HG02623 (cell line): Measurements from ENCODE around the gene TGFBRAP1.

Source experiments
- ATAC-seq: cut with Tn5 transposase; IDR thresholded peaks from one replicate; pipeline ENCODE4 v1.9.1; 2021; ENCODE audit warnings: moderate library complexity; ENCODE audit not compliant: unreplicated experiment

The TGFBRAP1 gene

DNA sequence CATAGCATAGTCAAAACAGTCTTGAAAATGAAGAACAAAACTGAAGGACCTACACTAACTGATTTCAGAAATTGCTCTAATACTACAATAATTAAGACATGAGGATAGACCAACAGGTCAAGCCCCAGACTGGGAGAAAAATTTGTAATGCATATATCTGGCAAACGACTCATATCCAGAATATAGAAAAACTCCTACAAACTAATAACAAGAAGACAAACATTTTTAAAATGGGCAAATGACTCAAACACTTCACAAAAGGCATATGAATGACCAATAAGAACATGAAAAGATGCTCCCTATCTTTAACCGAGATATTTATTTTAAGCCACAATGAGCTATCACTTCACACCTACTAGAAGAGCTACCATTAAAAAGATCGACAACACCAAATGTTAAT is 14.2 kb downstream of the TGFBRAP1 start:
- peak; percentile 74 for ATAC-seq

DNA sequence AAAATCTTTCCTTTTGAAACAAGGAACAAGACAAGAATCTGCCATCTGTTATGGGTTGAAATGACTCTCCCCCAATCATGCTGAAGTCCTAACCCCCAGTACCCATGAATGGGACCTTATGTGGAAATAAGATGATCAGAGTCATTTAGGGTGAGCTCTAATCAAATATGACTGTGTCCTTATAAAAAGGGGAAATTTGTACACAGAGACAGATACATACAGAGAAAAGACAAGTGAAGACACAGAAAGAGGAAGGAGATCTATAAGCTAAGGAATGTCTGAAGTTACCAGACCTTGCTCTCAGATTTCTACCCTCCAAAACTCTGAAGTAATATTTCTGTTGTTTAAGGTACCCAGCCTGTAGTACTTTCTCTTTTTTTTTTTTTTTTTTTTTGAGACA is 15.7 kb downstream of the TGFBRAP1 start:
- peak; percentile 33 for ATAC-seq

DNA sequence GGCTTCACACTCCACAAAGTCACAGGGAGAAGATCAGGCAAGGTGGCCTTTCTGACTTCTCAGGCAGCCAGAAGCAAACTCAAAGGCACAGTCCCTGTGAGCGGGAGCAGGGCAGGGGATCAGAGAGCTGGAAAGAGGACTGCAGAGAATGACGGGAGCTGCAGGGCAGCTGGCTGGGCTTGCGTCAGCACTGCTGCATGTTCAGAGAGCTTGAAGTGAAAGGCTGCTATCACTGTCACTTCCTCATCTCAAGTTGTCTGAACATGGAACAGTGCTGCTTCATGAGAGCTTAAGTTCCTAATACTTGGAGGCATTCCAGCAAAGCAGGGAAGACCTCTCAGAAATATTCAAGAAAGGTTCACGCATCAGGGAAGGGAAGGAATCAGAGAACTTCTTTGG is 20.4 kb downstream of the TGFBRAP1 start:
- ATAC-seq: no peak

DNA sequence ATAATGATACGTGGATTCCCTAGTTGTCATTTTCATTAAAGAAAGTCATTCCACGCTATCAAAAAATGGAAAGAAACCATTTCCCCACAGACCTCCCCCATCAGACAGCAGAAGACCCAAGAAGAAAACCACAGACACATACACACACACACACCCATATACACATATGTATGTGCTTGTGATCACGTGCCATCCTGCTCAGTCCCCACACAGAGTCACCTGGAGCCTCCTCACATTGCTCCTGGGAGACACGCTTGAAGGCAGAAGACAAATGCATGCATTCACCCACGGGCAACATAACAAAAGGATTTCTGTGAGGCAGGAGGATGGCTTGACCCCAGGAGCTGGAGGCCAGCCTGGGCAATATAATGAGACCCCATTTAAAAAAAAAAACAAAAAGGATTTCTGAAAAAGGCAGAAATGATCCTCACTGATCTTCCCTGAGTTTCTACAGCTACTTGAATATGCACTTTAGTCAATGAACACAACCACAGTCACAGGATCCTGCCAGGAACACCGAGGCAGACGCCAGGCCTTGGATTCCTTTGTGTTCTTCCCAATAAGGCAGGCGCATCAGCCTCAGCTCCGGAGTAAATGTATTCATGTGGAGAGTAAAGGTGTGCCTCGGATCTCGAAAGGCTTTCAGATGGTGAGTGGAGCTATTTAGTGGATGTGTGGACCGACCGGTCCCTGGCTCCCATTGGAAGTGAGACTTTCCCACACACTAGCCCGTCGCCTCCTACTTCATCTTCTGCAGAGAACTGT is 21.0 kb downstream of the TGFBRAP1 start:
- ATAC-seq: no peak

DNA sequence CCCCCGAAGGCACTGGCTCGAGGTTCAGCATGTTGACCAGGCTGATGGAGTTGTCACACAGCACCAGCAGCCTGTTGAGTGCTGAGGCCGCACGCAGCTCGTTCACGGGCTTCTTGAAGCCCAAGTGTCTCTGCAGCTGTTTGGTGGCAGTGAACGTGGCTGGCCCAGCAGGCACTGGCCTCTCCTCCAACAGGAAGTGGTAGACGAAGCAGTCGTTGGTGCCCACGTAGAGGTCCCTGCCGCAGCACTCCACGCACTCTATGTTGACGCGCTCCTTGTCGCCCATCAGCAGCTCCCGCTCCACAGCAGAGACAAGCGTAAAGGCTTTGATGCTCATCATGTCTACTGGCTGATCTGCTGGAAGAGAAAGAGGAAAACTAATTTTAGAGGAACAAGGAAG is 21.6 kb downstream of the TGFBRAP1 start:
- no peak for ATAC-seq

DNA sequence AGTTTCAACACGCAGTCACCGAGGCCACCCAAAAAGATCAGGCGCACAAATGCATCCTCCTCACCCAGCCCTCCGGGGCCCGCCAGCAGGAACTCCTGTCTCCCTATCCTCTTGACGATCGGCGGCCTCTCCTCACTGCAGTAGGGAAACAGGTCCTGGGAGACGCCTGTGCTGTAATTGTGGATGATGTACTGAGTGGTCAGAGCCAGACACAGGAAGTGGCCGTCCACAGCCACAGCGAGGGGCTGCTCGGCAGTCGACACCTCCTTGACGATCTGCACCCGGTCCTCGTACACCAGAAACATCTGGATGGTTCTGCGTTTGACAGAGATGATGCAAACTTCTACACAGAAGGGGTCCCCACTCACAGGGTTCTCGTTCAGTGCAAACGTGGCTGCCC is 22.0 kb downstream of the TGFBRAP1 start:
- no peak for ATAC-seq

DNA sequence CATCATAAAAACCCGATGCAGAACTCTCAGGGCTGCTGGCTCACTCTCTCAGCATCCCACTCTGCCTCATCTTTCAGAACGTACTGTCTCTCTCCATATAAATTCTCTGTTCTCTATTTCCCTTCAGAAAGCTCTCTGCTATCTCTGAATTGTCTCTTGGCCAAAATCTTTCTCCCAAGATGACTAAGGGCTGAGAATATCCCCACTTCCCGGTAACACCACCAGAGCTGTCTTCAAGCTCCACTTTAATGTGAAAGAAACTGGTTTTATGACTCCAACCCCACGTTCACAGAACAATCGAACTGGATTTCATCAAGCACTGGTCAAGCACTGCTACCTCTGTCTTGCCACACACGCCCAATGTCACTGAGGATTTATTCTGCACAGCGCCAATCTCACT is 22.4 kb downstream of the TGFBRAP1 start:
- no peak for ATAC-seq

DNA sequence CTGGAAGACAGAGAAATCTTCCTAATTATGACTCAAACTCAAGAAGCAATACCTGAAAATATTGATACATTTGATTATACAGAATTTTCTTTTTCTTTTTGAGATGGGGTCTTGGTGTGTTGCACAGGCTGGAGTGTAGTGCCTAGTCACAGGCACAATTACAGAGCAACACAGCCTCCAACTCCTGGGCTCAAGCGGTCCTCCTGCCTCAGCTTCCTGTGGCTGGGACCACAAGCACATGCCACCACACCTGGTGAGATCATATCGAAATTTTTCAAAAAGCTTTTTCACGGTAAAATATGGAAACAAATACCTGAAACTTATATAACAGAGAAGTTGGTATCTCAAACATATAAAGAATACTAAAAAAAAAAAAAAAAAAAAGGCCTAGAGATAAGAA is 27.9 kb downstream of the TGFBRAP1 start:
- ATAC-seq: no peak

DNA sequence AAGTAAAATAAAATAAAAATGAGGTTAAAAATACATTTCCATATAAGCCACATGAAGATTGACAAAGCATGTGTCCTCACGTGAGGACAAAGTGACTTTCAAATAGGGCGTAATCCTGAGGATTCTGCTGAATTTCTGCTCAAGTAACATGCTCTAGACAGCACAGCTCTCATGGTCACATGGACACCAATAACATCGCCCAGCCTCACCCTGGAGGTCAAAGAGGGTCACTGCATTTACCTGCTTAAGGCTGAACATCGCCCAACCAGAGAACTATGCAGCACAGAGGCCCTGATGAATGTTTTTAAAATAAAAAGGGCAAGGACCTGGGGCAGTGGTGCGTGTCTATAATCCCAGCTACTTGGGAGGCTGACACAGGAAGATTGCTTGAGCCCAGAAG is 30.2 kb downstream of the TGFBRAP1 start:
- ATAC-seq: no peak

DNA sequence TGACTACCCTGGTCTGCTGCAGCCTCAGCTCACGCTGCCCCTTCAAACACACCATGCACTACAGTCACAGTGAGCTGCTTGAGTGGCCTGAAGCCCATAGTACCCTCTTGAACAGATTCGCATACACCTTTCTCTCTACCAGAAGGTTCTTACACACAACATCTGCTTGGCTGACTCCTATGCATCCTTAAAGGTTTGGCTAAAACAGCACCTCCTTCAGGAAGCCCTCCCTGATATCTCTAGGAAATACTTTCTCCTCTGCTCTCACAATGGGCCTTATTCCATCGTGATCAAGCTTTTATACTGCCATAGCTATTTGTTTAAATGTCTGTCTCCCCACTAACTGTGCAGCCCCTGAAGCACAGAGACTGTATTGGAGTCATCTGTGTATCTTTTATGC is 31.5 kb downstream of the TGFBRAP1 start:
- no peak for ATAC-seq

DNA sequence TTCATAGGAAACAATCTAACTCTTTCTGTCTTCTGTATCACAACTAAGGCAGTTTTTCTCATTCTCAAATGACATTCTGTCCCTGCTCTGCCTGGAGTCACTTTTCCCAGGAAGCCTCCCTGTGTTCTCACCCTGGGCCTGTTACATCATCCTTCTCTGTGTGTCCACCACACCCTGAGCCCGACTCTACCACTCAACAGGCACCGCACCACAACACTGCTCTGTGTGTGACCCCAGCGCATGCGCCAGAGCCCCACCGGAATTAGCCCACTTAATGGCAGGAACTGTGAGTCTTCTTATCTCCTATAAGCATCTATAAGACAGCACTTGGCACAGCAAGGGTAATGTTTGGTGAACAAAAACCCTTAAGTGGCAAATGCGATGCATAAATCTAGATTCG is 32.3 kb downstream of the TGFBRAP1 start:
- no peak for ATAC-seq

DNA sequence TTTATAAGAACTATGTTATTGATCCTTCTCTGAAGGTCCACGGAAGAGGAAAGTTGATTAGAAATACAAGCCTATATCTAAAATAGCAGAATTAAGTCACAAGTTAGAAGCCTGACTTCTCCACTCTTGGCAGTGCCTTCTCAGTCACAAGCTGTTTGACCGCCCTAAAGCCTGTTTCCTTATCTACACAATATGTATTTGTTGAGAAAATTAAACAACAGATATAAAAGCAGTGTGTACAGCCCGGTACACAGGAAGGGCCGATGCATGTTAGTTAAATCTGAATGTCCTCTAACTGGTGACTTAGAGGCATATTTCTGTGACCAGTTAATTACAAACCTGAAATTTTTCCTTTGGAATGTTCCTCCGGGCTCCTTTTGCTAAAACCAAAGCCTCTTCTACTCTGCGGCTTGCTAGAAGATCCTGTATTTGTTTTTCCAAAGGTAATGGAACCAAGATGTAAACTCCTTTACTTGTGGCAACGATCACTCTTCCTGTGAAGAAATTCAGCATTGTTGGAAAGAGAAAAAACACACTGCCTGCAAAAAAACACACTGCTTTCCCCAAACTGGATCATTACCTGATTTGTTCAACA is 33.4 kb downstream of the TGFBRAP1 start:
- no peak for ATAC-seq

DNA sequence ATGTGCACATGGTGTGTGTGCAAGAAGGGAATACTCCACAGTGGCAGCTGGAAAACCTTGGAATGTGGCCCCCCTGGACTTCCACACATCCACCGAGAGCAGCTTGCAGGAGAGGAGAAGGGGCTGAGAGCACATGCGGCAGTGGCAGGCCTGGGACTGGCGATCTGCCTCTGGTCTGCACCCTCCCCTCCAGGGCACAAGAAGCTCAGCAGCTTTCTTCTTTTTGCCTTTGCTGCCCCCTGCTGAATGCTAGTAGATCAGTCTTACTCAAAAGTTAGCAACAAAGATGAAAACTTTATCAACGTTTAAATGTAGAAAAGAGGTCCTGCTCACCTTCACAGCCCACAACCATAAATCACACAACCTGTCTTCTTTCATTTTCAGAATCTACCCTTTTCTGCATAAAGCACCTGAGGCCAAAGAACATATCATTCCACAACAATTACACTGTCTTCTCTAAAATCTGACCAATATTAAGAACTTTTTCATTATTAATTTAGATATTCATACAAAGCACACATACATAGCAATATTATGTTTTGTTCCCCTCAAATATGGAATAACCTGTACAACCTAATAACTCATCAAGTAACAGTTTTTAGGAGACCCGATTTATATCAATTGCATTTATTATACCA is 34.6 kb downstream of the TGFBRAP1 start:
- ATAC-seq: peak; percentile 53

DNA sequence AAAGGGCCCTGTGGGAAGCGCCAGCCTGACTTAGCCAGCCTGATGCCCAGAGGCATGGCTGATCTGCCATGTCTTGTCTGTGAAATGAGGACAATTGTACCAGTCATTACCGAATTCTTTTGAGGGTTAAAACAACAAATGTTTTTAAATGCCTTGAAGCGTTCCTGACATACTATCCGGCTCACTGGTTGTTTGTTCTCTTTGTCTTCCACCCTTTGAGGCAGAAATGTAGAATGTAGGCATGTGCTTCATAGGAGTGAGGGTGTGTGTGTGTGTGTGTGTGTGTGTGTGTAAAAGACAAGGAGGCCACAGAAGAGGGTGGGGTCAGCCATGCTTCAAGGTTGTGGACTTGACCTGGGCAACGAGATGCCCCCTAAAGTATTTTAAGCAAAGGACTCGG is 35.5 kb downstream of the TGFBRAP1 start:
- ATAC-seq: no peak

DNA sequence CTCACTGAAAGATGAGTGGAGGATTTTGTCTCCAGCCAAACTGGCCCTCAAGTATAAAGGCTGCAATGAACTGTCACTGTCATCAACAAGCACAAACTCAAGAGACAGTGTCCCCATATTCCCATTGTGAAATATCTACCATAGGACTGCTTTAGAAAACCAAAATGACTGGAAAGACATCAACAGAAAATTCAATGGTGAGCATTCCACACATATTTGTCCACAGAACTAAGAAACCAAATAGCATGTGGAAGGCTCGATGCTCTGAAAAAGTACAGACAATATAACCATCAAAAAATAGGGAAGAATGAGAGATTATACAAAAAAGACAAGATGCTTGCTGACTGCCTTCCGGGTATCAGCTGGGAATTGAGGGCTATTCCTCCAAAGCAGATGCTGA is 37.6 kb downstream of the TGFBRAP1 start:
- no peak for ATAC-seq

DNA sequence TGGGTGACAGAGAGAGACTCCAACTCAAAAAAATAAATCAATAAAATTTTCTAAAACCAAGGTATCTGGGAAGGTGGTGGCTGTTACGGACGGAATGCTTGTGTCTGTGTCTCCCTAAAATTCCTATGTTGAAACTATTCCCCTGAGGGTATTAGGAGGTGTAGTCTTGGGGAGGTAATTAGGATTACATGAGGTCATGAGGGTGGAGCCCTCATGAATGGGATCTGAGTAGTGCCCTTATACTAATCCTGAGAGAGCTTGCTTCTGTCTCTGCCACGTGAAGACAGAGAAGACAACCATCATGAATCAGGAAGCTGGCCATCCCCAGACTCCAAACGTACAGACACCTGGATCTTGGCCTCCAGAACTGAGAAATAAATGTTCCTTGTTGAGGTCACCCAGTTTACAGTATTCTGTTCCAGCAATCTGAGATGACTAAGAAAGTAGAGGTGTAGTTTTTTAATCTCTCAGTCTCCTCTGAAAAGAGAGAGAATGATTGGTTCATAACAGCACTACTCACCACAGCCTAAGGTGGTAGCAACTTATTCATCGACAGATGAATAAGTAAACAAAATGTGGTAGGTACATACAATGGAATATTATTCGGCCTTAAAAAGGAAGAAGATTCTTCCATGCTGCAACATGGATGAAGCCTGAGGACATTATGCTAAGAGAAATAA is 38.4 kb downstream of the TGFBRAP1 start:
- no peak for ATAC-seq

DNA sequence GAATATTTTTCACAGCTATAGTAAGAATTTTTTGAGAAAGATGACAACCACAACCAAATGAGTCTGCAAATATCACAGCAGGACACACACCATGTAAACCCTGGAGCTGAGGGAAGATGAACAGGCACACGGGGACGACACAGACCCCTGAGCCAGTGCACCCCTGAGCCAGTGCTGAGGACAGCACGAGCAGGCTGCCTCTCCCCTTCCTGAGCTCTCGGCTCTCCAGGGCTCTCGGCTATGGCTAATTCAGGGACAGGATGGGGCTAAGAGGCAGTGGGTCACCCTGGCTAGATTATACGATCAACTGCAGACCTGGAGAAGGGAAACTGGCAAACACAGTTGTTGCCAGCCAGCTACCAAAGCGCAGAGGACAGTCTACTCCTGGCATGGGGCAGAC is 41.4 kb downstream of the TGFBRAP1 start:
- ATAC-seq: no peak

DNA sequence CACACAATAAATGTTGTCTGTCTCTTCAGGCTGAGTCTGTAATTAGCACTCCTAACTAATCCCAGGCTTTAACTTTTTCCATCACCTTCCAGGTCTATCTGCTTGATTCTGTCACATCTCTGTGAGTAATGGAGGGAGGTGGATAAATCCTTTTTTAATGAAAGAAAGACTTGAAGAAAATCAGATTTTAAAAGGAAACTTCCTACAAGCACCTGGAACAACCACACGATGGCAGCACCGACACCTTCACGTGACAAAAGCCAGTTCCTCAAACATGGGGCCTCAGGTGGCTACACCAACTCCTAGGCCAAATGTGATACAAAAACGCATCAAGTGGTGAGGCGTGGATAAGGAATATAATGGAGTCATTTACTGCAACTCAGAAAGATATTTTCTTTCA is 41.8 kb downstream of the TGFBRAP1 start:
- ATAC-seq: no peak

DNA sequence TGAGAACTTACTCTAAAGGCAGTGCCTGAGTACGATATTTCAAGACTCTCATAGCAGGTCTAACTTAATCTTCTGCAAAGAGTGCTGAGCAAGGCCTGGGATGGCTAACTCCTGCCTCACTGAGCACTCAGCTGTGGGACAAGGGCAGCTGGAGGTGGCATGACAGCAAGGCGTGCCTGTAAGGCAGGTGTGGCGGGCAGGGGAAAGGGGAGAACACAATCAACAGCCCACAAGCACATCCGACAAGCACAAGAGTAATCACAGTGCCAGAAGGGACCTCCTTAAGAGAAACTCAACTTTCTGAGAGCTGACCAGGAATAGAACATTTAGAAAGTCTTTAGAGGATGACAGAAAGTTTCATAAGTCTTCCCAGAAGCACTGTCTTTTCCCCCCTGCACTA is 46.0 kb downstream of the TGFBRAP1 start:
- no peak for ATAC-seq

DNA sequence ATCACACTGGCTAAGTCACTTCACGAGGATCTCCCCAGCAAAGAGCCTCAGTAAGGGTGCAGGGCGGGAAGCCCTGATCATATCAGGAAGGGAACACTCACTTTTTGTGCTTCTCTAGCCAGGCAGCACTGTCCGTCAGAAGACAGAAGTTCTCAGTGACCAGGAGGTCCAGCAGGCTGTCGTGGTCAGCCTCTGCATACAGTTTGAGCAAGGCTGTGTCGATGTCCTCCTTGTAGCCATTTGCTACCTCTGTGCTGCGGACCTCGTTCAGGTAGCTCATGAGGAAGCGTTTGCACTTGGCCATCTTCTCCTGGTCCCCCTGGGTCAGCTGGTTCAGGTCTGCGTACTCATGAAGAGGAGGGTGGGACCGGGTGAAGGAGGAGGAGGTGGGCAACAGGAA is 49.3 kb downstream of the TGFBRAP1 start:
- no peak for ATAC-seq

DNA sequence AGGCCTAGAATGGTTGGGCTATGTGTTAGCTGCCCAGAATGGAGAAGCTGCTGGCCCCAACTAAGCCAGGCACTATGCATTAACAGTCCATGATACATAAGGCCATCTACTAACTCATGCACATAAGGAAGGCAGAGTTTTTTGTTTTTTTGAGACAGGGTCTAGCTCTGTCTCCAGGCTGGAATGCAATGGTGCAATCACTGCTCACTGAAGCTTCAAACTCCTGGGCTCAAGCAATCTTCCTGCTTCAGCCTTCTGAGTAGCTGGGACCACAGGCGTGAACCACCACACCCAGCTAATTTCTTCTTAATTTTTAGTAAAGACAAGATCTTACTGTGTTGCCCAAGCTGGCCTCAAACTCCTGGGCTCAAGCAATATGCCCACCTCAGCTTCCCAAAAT is 50.4 kb downstream of the TGFBRAP1 start:
- no peak for ATAC-seq

DNA sequence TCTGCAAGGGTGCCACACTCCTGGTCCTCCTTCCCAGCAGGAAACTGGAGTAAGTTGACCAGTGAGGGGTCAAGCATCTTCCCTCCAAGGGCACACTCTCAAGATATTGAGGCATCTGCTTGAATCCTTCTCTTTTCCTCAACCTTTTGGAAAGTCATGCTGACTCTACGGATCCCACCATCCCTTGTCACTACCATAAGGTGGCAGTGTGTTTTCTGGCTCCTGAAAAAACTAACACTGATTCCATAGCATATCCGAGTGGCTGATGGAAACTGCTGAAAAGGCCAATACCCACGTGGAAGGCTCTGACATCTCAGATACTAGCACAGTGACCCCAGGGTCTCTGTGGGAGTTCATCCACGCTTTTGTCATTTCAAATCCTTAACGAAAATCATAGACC is 50.9 kb downstream of the TGFBRAP1 start:
- no peak for ATAC-seq
